ENCODE measurements around the gene EXOSC5.

Gene EXOSC5

DNA sequence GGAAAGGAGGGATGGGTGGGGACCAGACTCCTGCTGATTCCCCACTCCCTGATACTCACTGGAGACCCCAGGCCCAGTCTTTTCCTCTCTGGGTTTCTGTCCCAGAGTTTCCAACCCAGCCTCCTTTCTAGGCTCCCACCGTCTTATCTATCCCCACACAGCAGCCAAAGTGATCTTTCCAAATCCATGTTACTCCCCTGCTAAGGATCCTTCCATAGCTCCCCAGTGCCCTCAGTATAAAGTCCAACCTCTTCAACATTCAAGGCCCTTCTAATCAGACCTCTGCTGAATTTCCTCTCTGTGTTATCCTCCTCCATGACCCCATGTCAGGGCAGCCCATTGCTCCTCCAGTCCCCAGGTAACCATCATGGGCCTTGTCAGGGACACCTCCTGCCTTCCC lies 42.1 kb downstream of the EXOSC5 start:
- no peak overlapping the region for H3K4me3 ChIP-seq (ENCODE audit: low read depth, low read length)
- in situ Hi-C loops (cut with HindIII; ENCODE audit: low sequenced_read_pairs): no loop called here
- no peak for DNase-seq (ENCODE audit: low read depth, low spot score)
- TF ChIP-seq, protein P1, sequence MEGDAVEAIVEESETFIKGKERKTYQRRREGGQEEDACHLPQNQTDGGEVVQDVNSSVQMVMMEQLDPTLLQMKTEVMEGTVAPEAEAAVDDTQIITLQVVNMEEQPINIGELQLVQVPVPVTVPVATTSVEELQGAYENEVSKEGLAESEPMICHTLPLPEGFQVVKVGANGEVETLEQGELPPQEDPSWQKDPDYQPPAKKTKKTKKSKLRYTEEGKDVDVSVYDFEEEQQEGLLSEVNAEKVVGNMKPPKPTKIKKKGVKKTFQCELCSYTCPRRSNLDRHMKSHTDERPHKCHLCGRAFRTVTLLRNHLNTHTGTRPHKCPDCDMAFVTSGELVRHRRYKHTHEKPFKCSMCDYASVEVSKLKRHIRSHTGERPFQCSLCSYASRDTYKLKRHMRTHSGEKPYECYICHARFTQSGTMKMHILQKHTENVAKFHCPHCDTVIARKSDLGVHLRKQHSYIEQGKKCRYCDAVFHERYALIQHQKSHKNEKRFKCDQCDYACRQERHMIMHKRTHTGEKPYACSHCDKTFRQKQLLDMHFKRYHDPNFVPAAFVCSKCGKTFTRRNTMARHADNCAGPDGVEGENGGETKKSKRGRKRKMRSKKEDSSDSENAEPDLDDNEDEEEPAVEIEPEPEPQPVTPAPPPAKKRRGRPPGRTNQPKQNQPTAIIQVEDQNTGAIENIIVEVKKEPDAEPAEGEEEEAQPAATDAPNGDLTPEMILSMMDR (IDR thresholded peaks at IDR 0.05; ENCODE audit: low read depth, low read length): no peak

DNA sequence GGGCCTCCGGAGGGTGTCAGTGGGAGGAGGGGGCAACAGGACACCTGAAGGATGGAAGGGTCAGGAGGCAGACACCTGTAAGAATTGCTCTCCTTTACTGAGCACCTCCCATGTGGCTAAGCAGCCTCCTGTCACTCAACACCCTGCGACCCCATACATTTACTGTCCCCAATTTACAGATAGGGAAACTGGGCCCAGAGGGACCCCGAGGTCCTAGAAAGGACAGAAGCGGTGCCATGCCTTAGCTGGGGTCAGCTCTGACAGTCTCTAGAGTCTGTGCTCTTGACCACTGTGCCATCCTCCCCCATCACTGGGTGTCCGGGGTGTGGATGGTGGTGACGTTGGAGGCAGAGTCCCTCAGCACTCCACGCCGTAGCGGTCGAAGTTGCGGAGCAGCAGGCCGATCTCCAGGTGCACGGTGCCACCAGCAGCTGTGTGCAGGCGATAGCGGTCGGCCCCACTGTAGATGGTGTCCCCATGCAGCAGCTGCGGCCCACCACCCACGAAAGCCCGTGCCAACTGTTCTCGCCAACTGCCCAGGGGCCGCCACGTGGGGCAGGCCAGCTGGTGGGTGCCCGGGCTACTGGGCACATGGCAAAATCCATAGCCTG lies 42.7 kb downstream of the EXOSC5 start:
- in situ Hi-C loops (cut with HindIII; ENCODE audit: low sequenced_read_pairs): no loop called here
- TF ChIP-seq, protein P1 (IDR thresholded peaks at IDR 0.05; ENCODE audit: low read depth, low read length): no peak
- H3K4me3 ChIP-seq (ENCODE audit: low read depth, low read length): peak overlapping the region; percentile 85
- no peak for DNase-seq (ENCODE audit: low read depth, low spot score)

DNA sequence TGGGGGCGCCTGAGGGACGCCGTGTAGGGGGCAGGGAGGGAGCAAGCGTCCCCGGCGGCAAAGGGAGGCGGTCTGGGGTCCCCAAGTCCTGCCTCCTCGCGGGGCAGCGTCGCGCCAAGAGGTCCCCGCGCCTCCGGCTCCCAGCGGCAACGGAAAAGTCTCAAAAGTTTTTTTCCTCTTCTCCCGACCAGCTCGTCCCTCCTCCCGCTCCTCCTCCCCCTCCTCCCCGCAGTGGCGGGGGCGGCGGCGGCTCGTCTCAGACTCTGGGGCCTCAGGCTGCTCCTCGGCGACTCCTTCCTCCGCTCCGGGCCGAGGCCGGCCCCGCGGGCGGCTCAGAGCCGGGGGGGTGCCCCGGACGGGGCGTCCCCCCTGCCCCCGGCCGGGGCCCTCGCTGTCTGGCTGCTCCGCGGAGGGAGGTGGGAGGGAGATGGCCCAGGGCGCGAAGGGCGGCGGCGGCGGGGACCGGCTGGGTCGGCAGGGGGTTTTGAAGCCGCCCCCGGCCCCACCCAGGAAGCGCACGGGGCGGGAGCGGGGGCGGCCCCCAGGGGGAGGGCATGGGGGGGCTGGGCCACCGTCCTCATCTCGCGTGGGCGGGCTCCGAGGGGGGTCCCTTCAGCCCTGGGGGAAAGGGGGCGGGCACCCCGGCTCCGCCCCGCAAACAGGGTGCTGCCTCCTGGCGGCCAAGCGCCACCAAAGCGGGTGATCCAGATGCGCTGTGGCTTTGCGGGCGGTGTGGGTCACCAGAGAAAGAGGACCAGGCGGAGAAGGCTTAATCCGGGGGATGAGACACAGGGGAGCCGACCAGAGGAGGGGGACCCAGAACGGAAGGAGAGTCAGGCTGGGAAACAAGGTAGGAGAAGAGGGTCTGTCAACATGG lies 43.5 kb downstream of the EXOSC5 start, which contains the start of gene TGFB1:
TSS of gene TGFB1 (minus strand) at position 457 of the 877 bp plus-strand sequence. CDS start 878 bp downstream, outside the sequence.
- peak within 1 kb of the TSS; percentile 85 for H3K4me3 ChIP-seq (ENCODE audit: low read depth, low read length)
- DNase-seq (ENCODE audit: low read depth, low spot score): peak; percentile 89
- in situ Hi-C loops (cut with HindIII; ENCODE audit: low sequenced_read_pairs): no loop called here
- TF ChIP-seq, protein P1 (IDR thresholded peaks at IDR 0.05; ENCODE audit: low read depth, low read length): peak; percentile 91

DNA sequence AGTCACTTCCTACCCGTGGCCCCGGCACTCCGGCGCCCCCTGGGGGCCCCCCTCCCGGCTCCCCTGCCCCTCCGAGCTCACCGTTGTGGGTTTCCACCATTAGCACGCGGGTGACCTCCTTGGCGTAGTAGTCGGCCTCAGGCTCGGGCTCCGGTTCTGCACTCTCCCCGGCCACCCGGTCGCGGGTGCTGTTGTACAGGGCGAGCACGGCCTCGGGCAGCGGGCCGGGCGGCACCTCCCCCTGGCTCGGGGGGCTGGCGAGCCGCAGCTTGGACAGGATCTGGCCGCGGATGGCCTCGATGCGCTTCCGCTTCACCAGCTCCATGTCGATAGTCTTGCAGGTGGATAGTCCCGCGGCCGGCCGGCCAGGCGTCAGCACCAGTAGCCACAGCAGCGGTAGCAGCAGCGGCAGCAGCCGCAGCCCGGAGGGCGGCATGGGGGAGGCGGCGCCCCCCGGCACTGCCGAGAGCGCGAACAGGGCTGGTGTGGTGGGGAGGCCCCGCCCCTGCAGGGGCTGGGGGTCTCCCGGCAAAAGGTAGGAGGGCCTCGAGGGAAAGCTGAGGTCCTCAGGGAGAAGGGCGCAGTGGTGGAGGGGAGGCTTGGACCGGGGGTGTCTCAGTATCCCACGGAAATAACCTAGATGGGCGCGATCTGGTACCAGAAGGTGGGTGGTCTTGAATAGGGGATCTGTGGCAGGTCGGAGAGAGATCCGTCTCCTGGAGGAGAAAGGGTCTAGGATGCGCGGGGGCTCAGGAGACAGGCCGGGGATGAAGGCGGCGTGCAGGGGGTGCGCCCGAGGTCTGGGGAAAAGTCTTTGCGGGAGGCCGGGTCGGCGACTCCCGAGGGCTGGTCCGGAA lies 44.3 kb downstream of the EXOSC5 start:
- H3K4me3 ChIP-seq (ENCODE audit: low read depth, low read length): peak overlapping the region; percentile 85
- DNase-seq (ENCODE audit: low read depth, low spot score): peak; percentile 46
- in situ Hi-C loops (cut with HindIII; ENCODE audit: low sequenced_read_pairs): no loop called here
- TF ChIP-seq, protein P1 (IDR thresholded peaks at IDR 0.05; ENCODE audit: low read depth, low read length): peak; percentile 65

DNA sequence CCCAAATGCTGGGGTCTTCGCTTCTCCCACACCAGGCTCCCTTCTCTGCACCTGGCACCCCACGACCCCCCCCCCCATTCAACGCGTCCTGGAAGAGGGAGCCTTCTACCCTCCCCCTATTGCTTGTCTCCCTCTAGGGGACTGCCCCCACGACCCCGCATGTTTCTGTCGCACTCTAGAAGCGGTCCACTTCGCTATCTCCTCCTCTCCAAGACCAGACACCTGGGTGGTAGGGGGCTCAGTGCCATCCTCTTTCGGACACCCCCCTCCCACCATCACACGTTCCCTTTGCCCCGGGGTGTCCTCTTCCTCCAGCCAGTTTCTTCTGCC lies 44.9 kb downstream of the EXOSC5 start:
- peak overlapping the region; percentile 85 for H3K4me3 ChIP-seq (ENCODE audit: low read depth, low read length)
- TF ChIP-seq, protein P1 (IDR thresholded peaks at IDR 0.05; ENCODE audit: low read depth, low read length): no peak
- in situ Hi-C loops (cut with HindIII; ENCODE audit: low sequenced_read_pairs): no loop called here
- no peak for DNase-seq (ENCODE audit: low read depth, low spot score)
